Glomerular visceral epithelial cell (primary cell): ENCODE results near the gene RAI1.

Experiments
- DNase-seq: peaks from one replicate; pipeline ENCODE4 v3.0.0-alpha.2; 2016; ENCODE audit errors: extremely low spot score

Gene RAI1

DNA sequence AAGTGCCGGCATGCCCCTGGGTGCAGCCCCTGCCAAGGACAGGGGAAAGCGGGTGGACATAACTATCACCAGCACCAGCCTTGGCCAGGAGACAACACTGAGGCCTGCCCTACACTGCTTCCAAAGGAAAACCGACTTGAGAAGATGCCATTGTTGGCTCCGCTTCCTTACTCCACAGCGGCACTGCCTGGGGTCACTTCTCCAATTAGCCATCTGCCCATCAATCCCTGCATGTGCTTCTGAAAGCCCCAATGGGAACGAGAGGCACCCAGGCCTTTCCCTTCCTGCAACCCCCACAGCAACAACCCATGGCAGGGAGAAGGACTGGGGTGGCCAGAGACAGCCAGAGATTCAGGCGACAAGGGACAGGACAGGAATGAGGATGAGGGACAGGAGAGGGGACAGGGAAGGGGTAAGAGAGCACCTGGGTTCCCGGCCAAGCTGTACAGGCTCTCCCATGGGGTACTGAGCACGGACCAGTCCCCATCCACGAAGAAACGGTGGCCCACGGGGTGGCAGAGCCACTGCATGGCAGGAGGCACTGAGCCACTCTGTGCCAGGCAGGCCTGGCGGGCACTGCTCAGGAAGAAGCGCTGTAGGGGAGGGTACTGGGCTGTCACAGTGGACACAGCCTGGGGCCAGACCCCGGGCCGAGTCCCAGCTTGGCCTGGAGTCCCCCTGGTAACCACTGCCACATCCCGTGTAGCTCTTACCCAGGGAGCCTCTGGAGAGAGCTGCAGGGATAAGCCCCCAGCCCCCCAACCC is 134.4 kb downstream of the RAI1 start:
- DNase-seq: no peak

- no peak for DNase-seq
Measured at GRCh38 chr17:17816240-17816814, 135.1 kb downstream of the RAI1 start.

- no peak for DNase-seq
Measured at GRCh38 chr17:17816831-17817551, 135.7 kb downstream of the RAI1 start.

- DNase-seq: no peak
Measured at GRCh38 chr17:17817552-17817947, 136.3 kb downstream of the RAI1 start.

GRCh38 chr17:17818088-17818526 is 136.8 kb downstream of the RAI1 start:
- no peak for DNase-seq

DNA sequence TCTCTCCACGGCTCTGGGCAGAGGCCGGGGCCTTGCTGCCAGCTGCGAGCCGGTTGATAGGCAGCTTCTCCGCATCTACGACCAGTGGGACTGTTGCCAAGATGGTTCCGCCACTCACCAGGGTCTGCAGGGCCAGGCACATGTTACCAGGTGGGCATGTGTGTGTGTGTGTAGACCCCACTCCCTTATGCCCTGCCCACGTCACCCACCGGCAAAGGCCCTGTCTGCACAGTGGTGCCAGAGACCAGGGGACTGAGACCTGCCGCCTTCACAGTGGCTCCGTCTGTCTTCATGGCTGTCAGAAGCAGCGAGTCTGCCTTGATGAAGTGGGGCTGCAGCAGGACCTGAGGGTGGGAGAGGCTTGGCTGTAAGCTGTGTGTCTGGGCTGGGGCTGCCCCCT is 137.9 kb downstream of the RAI1 start:
- no peak for DNase-seq

DNA sequence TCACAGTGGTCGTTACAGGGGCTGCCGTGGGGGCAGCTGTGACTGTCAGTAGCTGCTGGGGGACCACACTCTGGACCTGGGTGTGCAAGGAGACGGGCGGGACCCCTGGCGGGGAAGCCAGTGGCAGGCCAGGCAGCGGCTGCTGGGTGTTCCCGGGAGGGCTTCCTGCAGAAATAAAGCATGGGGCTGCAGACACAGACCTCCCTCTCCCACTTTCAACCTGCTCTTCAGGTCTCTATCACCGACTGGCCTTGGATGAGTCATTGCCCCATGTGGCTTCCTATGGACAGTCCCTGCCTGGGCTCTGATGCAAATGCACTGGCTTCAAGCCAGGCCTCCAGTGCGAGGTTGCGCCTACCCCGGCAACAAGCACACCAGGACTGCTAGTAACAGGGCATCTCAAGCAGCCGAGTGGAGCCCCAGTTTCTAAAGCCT is 138.3 kb downstream of the RAI1 start:
- DNase-seq: peak; percentile 96

DNA sequence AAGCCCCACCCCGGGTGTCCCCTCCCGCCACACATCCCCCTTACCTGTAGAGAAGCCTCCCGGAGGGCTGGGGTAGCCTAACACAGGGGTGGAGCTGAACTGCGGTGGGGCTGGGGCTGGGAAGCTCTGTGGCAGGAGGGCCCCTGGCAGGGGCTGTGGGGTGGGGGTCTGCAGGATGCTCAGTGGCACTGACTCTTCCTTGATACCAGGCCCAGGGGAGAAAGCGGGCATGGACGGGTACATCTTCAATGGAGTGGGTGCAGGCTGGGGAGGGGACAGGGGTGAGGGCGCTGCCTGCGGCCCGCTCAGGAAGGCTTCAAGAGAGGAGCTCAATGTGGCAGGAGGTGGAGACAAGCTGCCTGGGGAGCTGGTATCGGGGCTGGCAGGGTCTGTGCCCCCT is 138.8 kb downstream of the RAI1 start:
- no peak for DNase-seq

- no peak for DNase-seq
Measured at GRCh38 chr17:17820463-17821158, 139.4 kb downstream of the RAI1 start.

GRCh38 chr17:17822189-17822588 is 140.9 kb downstream of the RAI1 start:
- DNase-seq: no peak

DNA sequence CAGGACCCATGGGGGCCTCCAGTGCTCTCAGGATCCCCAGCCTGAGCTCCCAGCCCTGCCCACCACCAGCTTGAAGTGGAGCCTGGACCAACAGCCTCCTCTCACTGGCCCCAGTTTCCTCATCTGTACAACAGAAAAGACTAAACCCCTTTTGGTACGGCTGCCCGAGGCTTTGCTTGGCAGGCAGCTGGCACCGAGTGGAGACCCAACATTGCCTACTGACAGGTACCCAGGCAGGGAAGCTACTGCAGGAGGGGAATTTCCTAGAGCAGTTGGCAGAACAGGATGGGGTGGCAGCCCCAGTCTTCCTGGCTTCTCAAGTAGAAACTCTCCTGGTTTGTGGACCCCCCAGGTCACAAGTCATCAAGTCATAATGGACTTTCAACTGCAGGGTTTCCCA is 141.4 kb downstream of the RAI1 start:
- DNase-seq: no peak

GRCh38 chr17:17823433-17824118 is 142.3 kb downstream of the RAI1 start:
- DNase-seq: peak; percentile 87

DNA sequence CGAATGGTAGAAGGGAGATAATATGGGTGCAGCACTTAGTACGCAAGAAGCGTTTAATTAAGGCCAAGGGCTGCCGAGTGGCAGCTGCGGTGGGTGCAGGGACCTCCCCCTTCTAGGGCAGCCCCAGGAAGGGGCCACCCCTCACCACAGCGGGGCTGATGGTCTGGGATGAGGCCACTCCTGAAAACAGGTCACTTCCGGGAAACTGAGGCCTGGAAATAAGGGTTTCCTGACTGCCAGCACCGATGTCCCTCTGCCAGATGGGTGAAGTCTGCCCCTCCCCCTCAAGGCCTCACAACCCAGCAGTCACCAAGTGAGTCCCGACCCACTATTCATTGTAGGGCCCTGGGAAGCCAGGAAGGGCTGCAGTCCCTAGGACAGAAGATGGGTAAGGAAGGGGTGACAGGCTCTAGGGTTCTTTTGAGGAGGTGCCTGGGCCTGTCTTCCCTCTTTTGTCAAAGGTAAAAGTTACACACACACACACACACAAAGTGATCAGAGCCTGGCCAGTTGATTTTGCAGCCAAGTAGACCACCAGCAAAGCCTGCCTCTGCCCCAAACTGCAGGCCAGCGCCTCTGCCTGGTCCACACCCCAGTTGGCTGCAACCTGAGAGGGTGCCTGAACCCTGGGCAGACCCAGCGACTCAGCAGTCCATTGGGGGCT is 143.0 kb downstream of the RAI1 start:
- DNase-seq: no peak

DNA sequence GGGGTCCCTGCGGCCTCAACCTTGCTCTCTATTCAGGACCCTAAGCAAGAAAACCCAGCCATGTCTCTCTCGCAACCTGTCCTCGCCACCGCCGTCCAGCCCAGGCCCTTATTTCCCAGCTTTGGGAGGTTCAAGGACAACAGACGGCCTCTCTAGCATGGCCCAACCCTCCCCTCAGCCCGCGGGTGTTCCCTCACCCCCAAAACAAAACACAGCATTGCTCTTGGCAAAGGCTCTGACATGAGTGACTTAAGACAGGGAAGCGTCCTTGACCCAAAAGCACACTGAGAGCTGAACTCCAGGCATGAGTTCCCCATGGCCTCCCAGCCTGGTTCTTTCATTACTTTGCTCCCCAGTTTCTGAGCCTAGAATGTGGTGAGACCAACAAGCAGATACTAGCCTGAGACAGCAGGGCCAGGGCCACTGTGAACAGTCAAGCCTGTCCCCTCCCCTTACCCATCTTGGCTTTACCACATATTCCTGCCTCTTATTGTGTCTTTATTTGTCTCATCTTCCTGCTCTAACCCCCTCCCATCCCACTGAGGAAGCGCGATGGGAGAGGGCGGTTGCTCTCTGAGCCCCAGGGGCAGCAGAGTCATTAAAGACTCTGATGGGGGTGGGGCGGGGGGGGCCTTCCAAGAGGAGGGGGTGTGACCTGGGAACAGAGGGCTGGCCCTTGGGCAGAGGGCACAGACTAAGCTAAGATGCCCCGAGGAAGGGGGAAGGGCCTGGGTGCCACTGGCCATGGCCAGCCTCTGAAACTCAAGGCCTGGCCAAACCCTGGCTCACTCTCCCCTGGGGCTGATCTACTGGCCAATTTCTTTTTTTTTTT is 143.7 kb downstream of the RAI1 start:
- no peak for DNase-seq

GRCh38 chr17:17826342-17826713 is 145.1 kb downstream of the RAI1 start:
- DNase-seq: no peak

- no peak for DNase-seq
Measured at GRCh38 chr17:17826942-17827785, 145.9 kb downstream of the RAI1 start.

DNA sequence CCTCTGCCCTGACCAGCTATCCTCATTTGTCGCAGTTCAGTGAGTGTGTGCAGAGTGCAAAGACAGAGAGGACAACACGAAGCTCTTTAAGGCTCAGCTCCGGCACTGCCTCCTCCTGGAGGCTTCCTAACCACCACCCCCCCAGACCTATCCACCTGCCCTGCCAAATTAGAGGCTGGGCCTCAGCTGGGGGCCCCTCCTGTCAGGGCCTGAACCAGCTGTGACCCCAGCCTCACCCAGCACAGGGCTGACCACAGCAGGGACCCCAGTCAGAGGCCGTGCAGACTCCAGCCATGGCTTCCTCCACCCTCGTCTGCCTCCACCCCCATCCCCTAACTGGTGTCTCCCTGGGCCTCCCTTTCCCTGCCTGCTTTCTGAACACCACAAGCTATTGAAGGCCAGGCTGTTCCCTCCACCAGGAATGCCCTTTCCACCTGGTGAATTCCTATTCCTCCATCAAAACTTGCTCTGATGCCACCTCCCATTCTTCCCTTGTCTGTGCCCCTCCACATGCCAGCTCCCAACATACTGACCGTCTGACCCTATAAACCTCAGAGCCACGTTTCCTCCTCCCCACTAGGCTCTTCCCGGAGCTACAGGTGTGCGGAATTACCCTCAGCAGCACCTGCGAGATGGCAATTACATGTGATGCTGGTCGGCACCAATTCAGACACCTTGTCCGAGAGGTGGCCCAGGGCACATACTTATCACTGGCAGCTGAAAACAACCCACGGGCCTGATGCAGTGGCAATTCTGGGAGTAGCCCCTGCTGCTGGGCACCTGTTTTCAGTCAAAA is 146.8 kb downstream of the RAI1 start:
- no peak for DNase-seq

- no peak for DNase-seq
Measured at GRCh38 chr17:17830269-17830567, 149.0 kb downstream of the RAI1 start.

DNA sequence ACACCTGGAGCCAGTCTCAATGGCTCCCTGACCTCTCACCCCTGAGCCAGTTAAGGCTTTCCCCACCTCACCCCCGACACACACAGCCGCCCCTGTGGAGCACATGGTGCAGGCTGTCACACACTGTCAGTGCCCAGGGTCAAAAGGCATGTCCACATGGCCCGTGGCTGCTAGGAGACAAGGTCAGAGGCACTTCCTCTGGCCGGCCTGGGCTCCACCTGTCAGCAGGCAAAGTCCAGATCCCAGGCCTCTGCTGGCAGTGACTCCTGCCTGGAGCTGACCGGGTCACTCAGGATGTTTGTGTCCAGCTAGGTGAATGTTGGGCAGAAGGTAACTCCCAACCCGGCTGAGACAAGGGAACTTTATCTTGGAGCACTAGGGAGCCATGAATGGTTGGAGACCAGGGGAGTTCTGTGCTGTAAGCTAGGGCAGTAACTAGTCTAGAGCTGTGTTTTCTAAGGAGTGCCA is 149.5 kb downstream of the RAI1 start:
- DNase-seq: no peak
